Spleen (tissue), 11 donors: ENCODE measurements around the gene LRRC26. TPM values are rescaled to one million over a fixed set of nuclear protein-coding genes. Genes with fewer than 3 reads are reported as not detected.

Experiments used
- DNase-seq: peaks from one replicate; pipeline ENCODE4 v3.0.0-alpha.2; 2020
- H3K27ac ChIP-seq, 8 donors: fragments of 200-600 bp; sonication (generic) in 7 of 8; 1 replicate in 4 of 8; 2 replicates in 4 of 8; pipeline versions ENCODE4 v1.5.0 to v1.8.0; 2016 to 2021; ENCODE audit warnings: inconsistent platforms in 4 of 8, mild to moderate bottlenecking in 4 of 8, moderate library complexity in 1 of 8
- H3K27me3 ChIP-seq, 7 donors: fragments of 200-600 bp; sonication (generic) in 6 of 7; replicated peaks in 1 of 7; 1 replicate in 4 of 7; 2 replicates in 3 of 7; pipeline versions ENCODE4 v1.5.0 to v1.8.0; 2016 to 2021; ENCODE audit warnings: inconsistent platforms in 3 of 7, mild to moderate bottlenecking in 1 of 7
- H3K36me3 ChIP-seq, 6 donors: fragments of 200-600 bp; sonication (generic) in 5 of 6; 1 replicate in 4 of 6; 2 replicates in 2 of 6; pipeline versions ENCODE4 v1.5.0 to v1.8.0; 2016 to 2021; ENCODE audit warnings: inconsistent platforms in 2 of 6
- H3K4me1 ChIP-seq, 6 donors: fragments of 200-600 bp; sonication (generic) in 5 of 6; 1 replicate in 3 of 6; 2 replicates in 3 of 6; pipeline versions ENCODE4 v1.5.0 to v1.8.0; 2016 to 2021; ENCODE audit warnings: inconsistent platforms in 3 of 6
- H3K4me3 ChIP-seq, 8 donors: fragments of 200-600 bp; sonication (generic) in 7 of 8; 1 replicate in 4 of 8; 2 replicates in 4 of 8; pipeline versions ENCODE4 v1.5.0 to v1.8.0; 2016 to 2021; ENCODE audit warnings: inconsistent platforms in 4 of 8, mild to moderate bottlenecking in 4 of 8, moderate library complexity in 2 of 8
- H3K9me3 ChIP-seq, 8 donors: fragments of 200-600 bp; sonication (generic) in 7 of 8; 1 replicate in 4 of 8; 2 replicates in 4 of 8; pipeline versions ENCODE4 v1.5.0 to v1.8.0; 2016 to 2021; ENCODE audit warnings: inconsistent platforms in 4 of 8
- CTCF ChIP-seq, 11 experiments: fragments of 200-600 bp in 7 of 11; fragments of 450-650 bp in 4 of 11; sonication (generic) in 4 of 11; IDR thresholded peaks in 8 of 11; conservative IDR thresholded peaks in 3 of 11; 1 replicate in 7 of 11; 2 replicates in 4 of 11; pipeline versions ENCODE4 v1.4.0 to v1.8.0; 2016 to 2021; ENCODE audit warnings: antibody characterized with exemption in 11 of 11, inconsistent platforms in 4 of 11, mild to moderate bottlenecking in 1 of 11
- POLR2A ChIP-seq, 3 donors: fragments of 450-650 bp; IDR thresholded peaks; one replicate each; pipeline ENCODE4 v1.5.1; 2017; ENCODE audit warnings: antibody characterized with exemption in 3 of 3, mild to moderate bottlenecking in 1 of 3
- POLR2AphosphoS5 ChIP-seq, 3 donors: sonication (generic); formaldehyde crosslinking; IDR thresholded peaks; one replicate each; pipeline ENCODE4 v1.5.1; 2017; ENCODE audit warnings: antibody characterized with exemption in 3 of 3
- WGBS, 5 donors: extraction: QIAGEN DNeasy Blood & Tissue Kit in 3 of 5; methylation state at CpG; one replicate each; pipeline versions ENCODE4 v1.1.5 to v1.1.7; 2013 to 2018; 5-methylcytosine and 5-hydroxymethylcytosine counted together
- intact Hi-C: fragments of 100-400 bp; cut with DNase I; formaldehyde crosslinking; loops from one replicate; pipeline ENCODE4 v1.15.0; 2023; ENCODE audit warnings: low total_unique reads
- polyA plus RNA-seq, 3 donors: library from polyadenylated mRNA; stranded (reverse); fragments of 200-250 nt; gene quantifications; one replicate each; pipeline ENCODE4 v1.2.1, GENCODE V29; 2013
- total RNA-seq, 7 donors: library from RNA; depleted of rRNA in 3 of 7; stranded (reverse); fragments of >200 nt in 3 of 7; fragmentation: NEBNext Ultra II Directional in 4 of 7; extraction: Animal tissue kit (Norgen Biotek cat#: 25700) in 4 of 7; gene quantifications; one replicate each; pipeline versions ENCODE4 v1.1.0 to v1.2.1, GENCODE V29; 2016 to 2021
- donor health status: healthy with polysubstance abuse.
- donor health status: DM: no; HTN: no; CAD: no; lungs with moderate emphysema.
- donor health status: DM: no; HTN: no; CAD: no.
- donor health status: Bipolar disorder and iron deficiency.
- donor health status: healthy.
- donor health status: DM: no; HTN: no; CAD: no.
- donor health status: DM: yes; HTN: yes; CAD: no.

The LRRC26 gene
- total and polyA plus RNA-seq, 10 donors = 0.06 to 0.60 (median 0.28) TPM; not detected in 7

- WGBS, 5 donors = 45 to 60% (median 52%) methylated on average over 13 to 14 of the region's 14 CpGs
- H3K4me3 ChIP-seq = no peak overlapping the region
- peaks cover 10 to 100% (median 71%) of the 10 kb centered on the region in 7 donors for H3K27me3 ChIP-seq
- no peaks in the 10 kb centered on the region for H3K9me3 ChIP-seq
- H3K36me3 ChIP-seq = no peaks in the 10 kb centered on the region
- H3K4me1 ChIP-seq = peaks cover 12 to 57% (median 35%) of the 10 kb centered on the region in 6 donors
- intact Hi-C loops = no loop called here
- DNase-seq = no peak
- TF ChIP-seq POLR2A (IDR thresholded peaks at IDR 0.05) (no peak), POLR2AphosphoS5 (IDR thresholded peaks at IDR 0.05) (no peak), CTCF (IDR thresholded peaks at IDR 0.05 in 8 of 11, conservative IDR thresholded peaks at IDR 0.05 in 3 of 11) (no peak)
- no peak overlapping the region for H3K27ac ChIP-seq
These were observed 766 bp upstream of the LRRC26 start for GRCh38 chr9:137170486-137171148.

- Histone ChIP-seq H3K27ac (no peak overlapping the region), H3K27me3 (peaks cover 13 to 100% (median 85%) of the 10 kb centered on the region in 7 donors), H3K36me3 (no peaks in the 10 kb centered on the region), H3K4me1 (peaks cover 12 to 42% (median 34%) of the 10 kb centered on the region in 6 donors), H3K9me3 (no peaks in the 10 kb centered on the region), H3K4me3 (peak overlapping the region; percentile 3 to 68 (median 36))
- 0 to 1% (median 1%) methylated on average over 2 to 124 of the region's 124 CpGs for WGBS, 5 donors
- no peak for TF ChIP-seq POLR2A (IDR thresholded peaks at IDR 0.05)
- no peak for TF ChIP-seq CTCF (IDR thresholded peaks at IDR 0.05 in 8 of 11, conservative IDR thresholded peaks at IDR 0.05 in 3 of 11)
- no peak for TF ChIP-seq POLR2AphosphoS5 (IDR thresholded peaks at IDR 0.05)
- intact Hi-C loops = no loop called here
- DNase-seq = no peak
These were observed 671 bp downstream of the LRRC26 start for GRCh38 chr9:137168904-137169856.

- Histone ChIP-seq H3K4me1 (peaks cover 12 to 44% (median 34%) of the 10 kb centered on the region in 6 donors), H3K36me3 (no peaks in the 10 kb centered on the region), H3K9me3 (no peaks in the 10 kb centered on the region), H3K27me3 (peaks cover 13 to 100% (median 92%) of the 10 kb centered on the region in 7 donors), H3K27ac (no peak overlapping the region), H3K4me3 (peak overlapping the region in 6 of 8 donors; percentile 34 to 68 (median 37))
- 0 to 2% (median 1%) methylated on average over 15 to 36 of the region's 36 CpGs for WGBS, 5 donors
- TF ChIP-seq POLR2AphosphoS5 (IDR thresholded peaks at IDR 0.05) (no peak), CTCF (IDR thresholded peaks at IDR 0.05 in 8 of 11, conservative IDR thresholded peaks at IDR 0.05 in 3 of 11) (no peak), POLR2A (IDR thresholded peaks at IDR 0.05) (no peak)
- DNase-seq = no peak
- intact Hi-C loops = no loop called here
These were observed 1.3 kb downstream of the LRRC26 start for GRCh38 chr9:137168573-137168903.
